Kidney epithelial cell (primary cell): Measurements from ENCODE around the gene ATP11C. TPM values are rescaled to one million over a fixed set of nuclear protein-coding genes. Genes with fewer than 3 reads are reported as not detected.

Experiments used
- DNase-seq: peaks from one replicate; pipeline ENCODE4 v3.0.0-alpha.2; 2010; ENCODE audit warnings: low read depth
- H3K27me3 ChIP-seq: 2 replicates; pipeline ENCODE4 v1.6.0; 2011; ENCODE audit warnings: low read length; ENCODE audit not compliant: control insufficient read depth, insufficient read depth
- H3K36me3 ChIP-seq: 2 replicates; pipeline ENCODE4 v1.5.1; 2011; ENCODE audit warnings: low read length; ENCODE audit not compliant: control insufficient read depth, insufficient read depth
- H3K4me3 ChIP-seq: 2 replicates; pipeline ENCODE4 v1.5.1; 2011; ENCODE audit warnings: low read depth, mild to moderate bottlenecking, control low read depth, low read length
- total RNA-seq: library from RNA; depleted of rRNA; stranded (reverse); fragments of >200 nt; gene quantifications from 2 replicates; pipeline ENCODE4 v1.2.3, GENCODE V29; 2015
- TF ChIP-seq, protein P1 (sequence below): IDR thresholded peaks from 2 replicates; pipeline ENCODE4 v1.5.1; 2011; ENCODE audit warnings: mild to moderate bottlenecking, moderate library complexity, low read length, control low read depth, inconsistent platforms; ENCODE audit not compliant: insufficient read depth, poor library complexity, severe bottlenecking

The ATP11C gene
- total RNA-seq, 1 donor from 2014 or later: 32.4 TPM

DNA sequence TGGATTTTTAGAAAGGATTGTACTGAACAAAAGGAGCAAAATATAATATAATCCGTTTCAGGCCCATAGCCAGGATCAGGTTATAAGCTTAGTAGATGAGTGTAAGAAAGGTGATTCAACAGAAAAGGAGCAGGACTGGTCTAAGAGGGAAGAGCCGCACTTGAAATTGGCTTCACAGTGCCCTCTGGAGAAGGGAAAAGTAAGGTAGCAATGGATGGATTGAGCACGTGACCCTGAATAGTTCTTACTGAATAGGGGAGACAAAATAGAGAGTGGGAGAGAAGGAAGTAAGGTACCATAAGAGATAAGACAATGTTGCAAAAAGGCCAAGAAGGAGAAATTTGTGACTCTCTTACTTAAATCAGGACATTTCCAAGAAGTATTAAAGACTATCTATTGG is 16.9 kb upstream of the ATP11C start:
- Histone ChIP-seq H3K36me3 (no peaks in the 10 kb centered on the region), H3K4me3 (no peak overlapping the region), H3K27me3 (no peaks in the 10 kb centered on the region)
- no peak for DNase-seq
- TF ChIP-seq, protein P1, sequence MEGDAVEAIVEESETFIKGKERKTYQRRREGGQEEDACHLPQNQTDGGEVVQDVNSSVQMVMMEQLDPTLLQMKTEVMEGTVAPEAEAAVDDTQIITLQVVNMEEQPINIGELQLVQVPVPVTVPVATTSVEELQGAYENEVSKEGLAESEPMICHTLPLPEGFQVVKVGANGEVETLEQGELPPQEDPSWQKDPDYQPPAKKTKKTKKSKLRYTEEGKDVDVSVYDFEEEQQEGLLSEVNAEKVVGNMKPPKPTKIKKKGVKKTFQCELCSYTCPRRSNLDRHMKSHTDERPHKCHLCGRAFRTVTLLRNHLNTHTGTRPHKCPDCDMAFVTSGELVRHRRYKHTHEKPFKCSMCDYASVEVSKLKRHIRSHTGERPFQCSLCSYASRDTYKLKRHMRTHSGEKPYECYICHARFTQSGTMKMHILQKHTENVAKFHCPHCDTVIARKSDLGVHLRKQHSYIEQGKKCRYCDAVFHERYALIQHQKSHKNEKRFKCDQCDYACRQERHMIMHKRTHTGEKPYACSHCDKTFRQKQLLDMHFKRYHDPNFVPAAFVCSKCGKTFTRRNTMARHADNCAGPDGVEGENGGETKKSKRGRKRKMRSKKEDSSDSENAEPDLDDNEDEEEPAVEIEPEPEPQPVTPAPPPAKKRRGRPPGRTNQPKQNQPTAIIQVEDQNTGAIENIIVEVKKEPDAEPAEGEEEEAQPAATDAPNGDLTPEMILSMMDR: no peak

DNA sequence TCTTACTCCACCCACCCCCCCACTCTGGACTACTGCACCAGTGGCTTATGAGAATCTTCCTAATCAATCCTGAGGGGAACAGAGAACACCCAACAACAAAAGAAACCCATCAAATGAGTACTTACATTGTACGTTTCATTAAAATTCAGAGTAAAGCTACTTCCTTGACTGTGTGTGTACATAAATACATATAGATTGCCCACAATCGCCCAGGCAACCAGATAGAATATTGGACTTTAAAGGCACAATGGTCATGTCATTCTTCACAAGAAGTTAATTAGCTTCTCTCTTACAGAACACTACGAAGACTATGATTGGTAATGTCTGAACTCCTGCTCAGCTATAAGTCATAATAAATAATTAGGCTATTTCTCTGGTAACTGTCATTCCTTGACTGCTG is 12.2 kb upstream of the ATP11C start:
- DNase-seq: no peak
- no peaks in the 10 kb centered on the region for H3K27me3 ChIP-seq

DNA sequence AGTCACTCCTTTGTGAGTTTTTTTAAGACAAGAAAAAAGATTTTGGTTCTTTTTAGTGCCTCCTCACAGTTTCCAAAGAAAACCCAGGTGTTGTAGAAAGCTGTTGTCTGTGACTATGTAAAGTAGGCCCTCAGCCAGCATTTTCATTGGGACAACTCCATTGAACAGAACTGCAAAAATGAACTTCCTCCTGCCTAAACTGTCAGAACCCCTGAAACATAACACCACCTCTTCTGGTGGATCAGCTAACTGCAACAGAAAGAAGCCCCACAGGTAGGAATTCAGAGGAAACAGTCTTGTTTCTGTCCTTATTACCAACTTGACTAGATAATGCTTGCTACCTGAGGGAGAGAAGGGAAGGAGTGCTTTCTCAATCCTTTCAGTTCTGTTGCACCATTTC is 3.4 kb upstream of the ATP11C start:
- Histone ChIP-seq H3K27me3 (no peaks in the 10 kb centered on the region), H3K36me3 (no peaks in the 10 kb centered on the region), H3K4me3 (no peak overlapping the region)
- TF ChIP-seq, protein P1: no peak
- DNase-seq: no peak

More for the DNA sequence above, 12.2 kb upstream of the ATP11C start:
- TF ChIP-seq, protein P1: no peak
- H3K4me3 ChIP-seq: no peak overlapping the region
- no peaks in the 10 kb centered on the region for H3K36me3 ChIP-seq

DNA sequence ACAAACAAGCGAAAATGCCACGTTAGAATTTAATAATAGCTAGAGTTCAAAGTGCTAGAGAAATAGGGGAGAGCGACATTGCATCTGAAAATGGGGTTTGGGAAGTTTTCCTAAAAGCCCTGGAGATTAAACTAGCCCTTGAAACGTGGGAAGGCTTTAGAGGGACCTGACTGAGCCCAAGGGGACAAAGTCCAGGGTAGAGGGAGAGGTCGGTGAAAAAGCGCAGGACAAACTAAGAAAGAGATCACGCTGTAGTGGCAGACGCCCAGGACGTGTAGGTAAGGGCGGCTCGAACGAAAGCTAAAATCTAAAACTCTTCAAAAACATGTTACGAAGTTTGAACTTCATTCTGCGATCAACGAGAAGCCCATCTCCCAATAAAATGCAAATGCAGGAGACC is 1.1 kb upstream of the ATP11C start:
- TF ChIP-seq, protein P1: no peak
- no peak for DNase-seq
- H3K4me3 ChIP-seq: peak overlapping the region; percentile 55
- H3K36me3 ChIP-seq: no peaks in the 10 kb centered on the region
- no peaks in the 10 kb centered on the region for H3K27me3 ChIP-seq

DNA sequence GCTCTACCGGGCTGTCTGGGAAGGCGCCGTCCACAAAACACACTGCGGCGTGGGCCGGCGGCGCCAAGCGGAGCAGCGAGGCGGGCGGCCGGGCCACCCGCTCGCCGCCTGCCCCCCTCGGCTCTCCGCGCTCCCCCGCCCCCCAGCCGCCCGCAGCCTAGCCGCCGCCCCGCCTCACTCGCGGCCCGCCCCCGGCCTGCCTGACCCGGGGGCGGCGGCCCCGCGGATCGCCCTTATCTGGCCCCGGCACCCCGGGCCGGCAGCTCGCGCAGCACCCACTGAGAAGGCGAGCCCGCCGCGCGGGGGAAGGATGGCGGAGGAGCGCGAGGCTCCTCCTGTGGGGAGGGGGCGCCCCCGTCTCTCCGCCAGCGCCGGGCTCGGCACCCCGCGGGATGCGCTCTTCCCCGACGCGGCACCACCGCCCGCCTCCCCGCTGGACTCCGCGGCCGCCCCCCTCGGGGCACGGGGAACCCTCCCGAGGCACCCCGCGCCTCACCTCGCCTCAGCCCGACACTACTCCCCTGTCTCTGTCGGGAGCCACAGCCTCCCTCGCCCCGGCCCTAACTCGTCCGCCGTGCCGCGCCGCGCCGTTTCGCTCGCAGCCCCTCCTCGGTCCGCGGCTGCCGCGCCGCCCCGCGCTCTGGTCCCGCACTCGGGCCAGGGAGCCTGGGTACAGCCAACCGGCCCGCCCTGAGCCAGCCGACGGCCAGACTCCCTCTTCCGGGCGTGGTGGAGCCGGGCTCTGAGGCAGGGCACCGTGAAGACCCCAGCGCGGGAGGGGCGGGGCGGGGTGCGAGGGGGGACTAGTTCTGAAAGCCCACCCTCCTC is 566 bp downstream of the ATP11C start:
- Histone ChIP-seq H3K4me3 (peak overlapping the region; percentile 55), H3K27me3 (no peaks in the 10 kb centered on the region), H3K36me3 (no peaks in the 10 kb centered on the region)
- TF ChIP-seq, protein P1: no peak
- DNase-seq: no peak

DNA sequence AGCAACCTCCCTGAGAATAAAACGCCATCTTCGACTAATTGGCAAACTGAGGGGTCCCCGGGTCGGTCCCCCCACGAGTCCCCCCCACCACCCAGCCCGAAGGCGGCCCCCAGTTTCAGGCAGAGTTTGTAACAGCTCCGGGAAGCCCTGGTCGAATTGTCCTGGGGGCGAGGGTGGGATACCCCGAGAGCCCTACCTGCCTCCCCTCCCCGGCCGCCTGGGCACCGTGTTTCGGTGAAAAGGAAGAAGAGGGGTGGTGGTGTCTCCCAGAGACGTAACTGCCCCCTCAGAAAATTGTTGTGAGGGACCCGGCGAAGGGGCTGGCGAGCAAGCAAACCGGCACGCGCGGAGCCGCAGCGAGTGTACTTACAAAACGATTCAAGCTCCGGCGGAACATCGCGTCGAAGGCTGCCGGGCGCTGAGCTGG is 1.2 kb downstream of the ATP11C start:
- TF ChIP-seq, protein P1: no peak
- no peak for DNase-seq
- peak overlapping the region; percentile 55 for H3K4me3 ChIP-seq
- no peaks in the 10 kb centered on the region for H3K36me3 ChIP-seq
- H3K27me3 ChIP-seq: no peaks in the 10 kb centered on the region
